ENCODE data around the gene HIC2.
"Not testable (repeated sequence)": the region's sequence is repeated elsewhere in the genome, so short reads cannot be mapped to it uniquely, and the experiment has no call there.

HIC2 gene

DNA sequence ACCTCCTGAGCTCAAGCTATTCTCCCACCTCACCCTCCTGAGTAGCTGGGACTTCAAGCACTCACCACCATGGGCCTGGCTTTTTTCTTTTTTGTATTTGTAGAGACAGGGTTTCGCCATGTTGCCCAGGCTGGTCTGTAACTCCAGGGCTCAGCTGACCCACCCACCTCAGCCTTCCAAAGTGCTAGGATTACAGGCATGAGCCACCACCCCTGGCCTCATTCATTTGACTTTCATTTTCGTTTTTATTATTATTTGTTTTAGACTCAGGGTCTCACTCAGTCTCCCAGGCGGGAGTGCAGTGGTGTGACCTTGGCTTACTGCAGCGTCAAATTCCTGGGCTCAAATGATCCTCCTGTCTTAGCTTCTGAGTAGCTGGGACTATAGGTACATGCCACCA lies 9.4 kb upstream of the HIC2 start:
- not testable (repeated sequence) for H3K4me1 ChIP-seq (ENCODE audit: control insufficient read depth, insufficient read depth, low read length); H3K4me3 ChIP-seq (ENCODE audit: low read length); H3K9ac ChIP-seq (ENCODE audit: low read length); H3K36me3 ChIP-seq (ENCODE audit: control insufficient read depth, insufficient read depth, low read length); H3K9me3 ChIP-seq (ENCODE audit: control insufficient read depth, low read length); H3K27me3 ChIP-seq (ENCODE audit: control insufficient read depth, insufficient read depth, low read length)

DNA sequence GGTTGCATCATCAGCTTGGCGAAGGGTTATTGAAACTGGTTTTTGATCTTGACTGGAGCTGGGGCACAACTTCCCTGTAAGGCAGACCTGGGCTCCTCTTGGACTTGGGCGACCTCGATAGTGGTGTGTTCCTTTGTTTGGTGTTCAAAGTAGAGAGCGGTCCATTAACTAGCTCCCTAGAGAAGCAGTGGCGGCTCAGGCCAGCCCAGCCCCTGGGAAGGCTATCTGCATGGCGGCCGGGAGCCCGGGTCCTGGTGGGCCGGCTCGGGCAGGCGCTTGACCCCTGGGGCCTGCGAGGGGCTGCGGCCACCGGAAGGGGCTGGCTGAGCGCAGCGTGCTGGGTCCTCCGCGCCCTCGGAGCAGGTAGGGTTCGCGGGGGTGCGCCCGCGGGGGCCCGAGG lies 796 bp upstream of the HIC2 start:
- H3K27me3 ChIP-seq (ENCODE audit: control insufficient read depth, insufficient read depth, low read length); H3K36me3 ChIP-seq (ENCODE audit: control insufficient read depth, insufficient read depth, low read length); H3K4me3 ChIP-seq (ENCODE audit: low read length); H3K9me3 ChIP-seq (ENCODE audit: control insufficient read depth, low read length); H3K9ac ChIP-seq (ENCODE audit: low read length); H3K4me1 ChIP-seq (ENCODE audit: control insufficient read depth, insufficient read depth, low read length): not testable (repeated sequence)

DNA sequence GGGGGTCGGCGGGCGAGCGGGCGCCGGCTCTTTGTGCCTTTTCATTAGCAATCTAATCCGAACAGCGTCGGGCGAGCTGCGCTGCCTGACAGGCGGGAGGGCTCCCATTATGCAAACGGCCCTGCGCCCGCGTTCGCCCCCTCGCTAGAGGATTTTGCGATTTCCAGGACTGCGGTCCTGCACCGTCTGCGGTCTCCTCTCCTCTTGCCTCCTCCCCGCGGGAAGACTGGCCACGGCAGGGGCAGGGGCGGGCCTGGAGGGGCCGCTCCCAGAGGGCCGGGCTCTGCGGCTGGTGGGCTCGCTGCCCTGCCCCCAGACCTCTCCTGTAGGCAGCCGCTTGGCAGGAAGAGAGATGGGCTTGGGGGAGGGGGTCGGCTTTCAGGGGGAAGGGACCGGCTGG lies 682 bp downstream of the HIC2 start:
- not testable (repeated sequence) for H3K4me1 ChIP-seq (ENCODE audit: control insufficient read depth, insufficient read depth, low read length); H3K9ac ChIP-seq (ENCODE audit: low read length); H3K36me3 ChIP-seq (ENCODE audit: control insufficient read depth, insufficient read depth, low read length); H3K27me3 ChIP-seq (ENCODE audit: control insufficient read depth, insufficient read depth, low read length); H3K4me3 ChIP-seq (ENCODE audit: low read length); H3K9me3 ChIP-seq (ENCODE audit: control insufficient read depth, low read length)

DNA sequence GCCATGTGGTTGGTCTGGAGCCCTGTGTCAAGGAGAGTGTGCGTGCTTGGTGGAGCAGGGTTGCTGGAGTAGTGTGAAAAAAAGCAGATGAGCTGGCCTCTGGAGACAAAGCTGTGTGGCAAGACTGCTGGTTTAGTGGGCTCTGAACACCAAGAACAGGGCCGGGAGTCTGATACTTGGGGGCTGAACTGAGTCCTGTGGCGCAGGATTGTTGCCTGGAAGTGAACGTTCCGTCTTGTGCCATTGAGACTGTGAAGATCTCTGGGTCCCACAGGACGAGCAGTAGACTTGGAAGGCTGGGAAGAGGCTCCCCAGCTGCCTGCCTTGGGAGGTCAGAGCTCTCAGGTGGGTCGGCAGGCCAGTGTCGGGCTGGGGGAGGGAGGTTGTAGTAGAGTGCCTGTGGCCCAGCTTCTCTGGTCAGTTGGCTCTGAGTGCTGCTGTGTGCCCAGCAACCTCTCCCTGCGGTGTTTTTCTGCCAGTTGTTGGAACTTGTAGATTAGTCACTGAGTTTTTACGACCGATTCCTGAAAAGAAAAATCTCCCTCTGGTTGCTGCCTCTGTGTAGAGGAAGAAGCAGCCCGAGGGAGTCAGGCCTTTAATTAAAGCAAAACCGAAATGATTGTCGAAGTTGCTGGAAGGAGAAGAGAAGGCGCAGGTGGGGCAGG lies 1.9 kb downstream of the HIC2 start:
- not testable (repeated sequence) for H3K36me3 ChIP-seq (ENCODE audit: control insufficient read depth, insufficient read depth, low read length); H3K9ac ChIP-seq (ENCODE audit: low read length); H3K9me3 ChIP-seq (ENCODE audit: control insufficient read depth, low read length); H3K27me3 ChIP-seq (ENCODE audit: control insufficient read depth, insufficient read depth, low read length); H3K4me1 ChIP-seq (ENCODE audit: control insufficient read depth, insufficient read depth, low read length); H3K4me3 ChIP-seq (ENCODE audit: low read length)

DNA sequence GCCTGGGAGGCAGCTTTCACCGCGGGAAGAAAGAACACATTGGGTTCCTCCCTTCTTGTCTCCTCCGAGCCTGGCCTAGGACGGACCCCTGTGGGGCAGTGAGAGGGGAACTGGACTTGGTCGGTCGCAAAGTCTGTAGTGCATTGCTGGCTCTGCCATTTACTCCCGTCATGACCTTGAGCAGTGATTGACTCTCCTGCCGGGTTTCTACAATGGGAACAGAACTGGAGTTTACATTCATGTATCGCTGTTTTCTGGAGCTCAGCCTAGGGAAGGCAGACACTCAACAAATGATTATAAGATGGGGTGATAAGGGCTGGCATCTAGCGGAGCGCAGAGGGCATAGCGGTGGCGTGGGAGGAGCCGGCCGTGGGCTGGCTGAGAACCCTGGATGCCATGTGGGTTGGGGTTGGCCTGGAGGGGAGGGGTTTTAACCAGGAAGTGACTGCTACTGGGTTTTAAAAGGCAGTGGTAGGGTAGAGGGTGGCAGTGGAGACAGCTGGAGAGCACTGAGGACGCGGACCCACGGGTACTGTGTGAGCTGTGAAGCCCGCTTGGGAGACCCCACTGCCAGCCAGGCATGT lies 3.1 kb downstream of the HIC2 start:
- not testable (repeated sequence) for H3K4me3 ChIP-seq (ENCODE audit: low read length); H3K27me3 ChIP-seq (ENCODE audit: control insufficient read depth, insufficient read depth, low read length); H3K36me3 ChIP-seq (ENCODE audit: control insufficient read depth, insufficient read depth, low read length); H3K9me3 ChIP-seq (ENCODE audit: control insufficient read depth, low read length); H3K4me1 ChIP-seq (ENCODE audit: control insufficient read depth, insufficient read depth, low read length); H3K9ac ChIP-seq (ENCODE audit: low read length)

DNA sequence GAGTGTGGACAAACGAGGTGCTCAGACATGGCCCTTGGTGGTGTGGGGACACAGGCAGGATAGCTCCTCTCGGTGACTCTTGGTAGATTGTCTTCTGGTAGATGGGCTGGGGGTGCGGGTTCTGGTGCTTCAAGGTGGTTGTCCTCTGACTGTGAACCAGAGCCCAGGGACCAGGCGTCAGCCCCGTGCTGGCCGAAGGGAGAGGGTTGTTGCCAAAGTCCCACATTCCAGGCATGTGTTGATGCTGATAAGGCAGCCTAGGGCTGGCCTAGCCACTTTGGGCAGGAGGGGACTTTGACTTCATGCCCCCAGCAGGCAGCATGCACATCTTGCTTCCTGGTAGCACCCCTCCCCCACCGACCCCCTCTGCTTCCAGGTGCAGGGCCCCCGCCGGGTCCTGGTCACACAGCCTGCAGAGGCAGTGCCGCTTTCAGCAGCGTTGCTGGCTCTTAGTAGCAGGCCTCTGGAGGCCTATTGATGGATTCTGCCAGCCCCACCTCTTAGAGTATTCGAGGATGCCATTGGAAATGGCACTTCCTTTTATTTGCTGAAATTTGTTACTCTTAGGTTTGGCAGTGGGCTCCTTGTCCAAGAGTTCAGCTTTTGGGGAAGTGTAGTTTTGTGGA lies 7.0 kb downstream of the HIC2 start:
- not testable (repeated sequence) for H3K36me3 ChIP-seq (ENCODE audit: control insufficient read depth, insufficient read depth, low read length); H3K27me3 ChIP-seq (ENCODE audit: control insufficient read depth, insufficient read depth, low read length); H3K4me3 ChIP-seq (ENCODE audit: low read length); H3K9ac ChIP-seq (ENCODE audit: low read length); H3K9me3 ChIP-seq (ENCODE audit: control insufficient read depth, low read length); H3K4me1 ChIP-seq (ENCODE audit: control insufficient read depth, insufficient read depth, low read length)

DNA sequence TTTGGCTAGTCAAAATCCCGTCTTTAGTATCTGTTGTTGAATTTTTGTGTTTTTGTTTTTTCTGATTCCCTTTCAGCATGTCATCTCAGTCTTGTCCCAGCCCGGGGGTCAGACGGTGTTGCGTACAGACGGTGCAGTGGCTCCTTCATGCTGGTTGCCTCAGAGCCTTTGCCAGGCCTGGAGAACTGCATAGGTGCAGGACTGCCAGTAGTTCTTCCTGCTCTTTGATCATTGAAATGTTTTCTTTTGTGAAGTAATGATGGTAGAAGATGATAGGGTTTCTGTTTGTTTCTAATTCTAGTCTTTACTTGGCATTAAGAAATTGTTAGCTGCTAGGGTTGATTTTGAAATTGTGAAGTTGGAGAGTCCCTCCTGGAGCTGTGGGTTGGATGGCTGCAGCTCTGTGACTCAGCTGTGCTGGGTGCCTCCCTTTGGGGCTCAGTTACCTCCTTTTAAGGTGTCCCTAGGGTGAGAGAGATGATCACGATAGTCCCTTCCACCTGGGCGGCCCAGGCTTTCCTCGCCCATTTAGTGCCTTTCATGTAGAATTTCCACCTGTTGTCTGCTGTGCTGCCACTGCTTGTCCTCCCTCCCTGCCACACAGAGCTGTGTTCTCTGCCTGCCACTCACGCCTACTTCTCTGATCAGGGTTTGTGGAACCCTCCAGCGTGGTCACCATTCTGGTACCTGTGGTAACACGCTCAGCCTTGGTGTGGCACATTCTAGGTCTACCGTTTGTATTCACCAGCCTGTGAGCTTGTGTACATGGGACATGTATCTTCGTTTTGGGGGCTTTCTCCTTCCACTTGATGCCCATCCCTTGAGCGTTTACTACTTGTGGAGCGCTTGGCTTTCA lies 17.4 kb downstream of the HIC2 start:
- H3K9ac ChIP-seq (ENCODE audit: low read length); H3K36me3 ChIP-seq (ENCODE audit: control insufficient read depth, insufficient read depth, low read length); H3K4me3 ChIP-seq (ENCODE audit: low read length); H3K9me3 ChIP-seq (ENCODE audit: control insufficient read depth, low read length); H3K27me3 ChIP-seq (ENCODE audit: control insufficient read depth, insufficient read depth, low read length); H3K4me1 ChIP-seq (ENCODE audit: control insufficient read depth, insufficient read depth, low read length): not testable (repeated sequence)

DNA sequence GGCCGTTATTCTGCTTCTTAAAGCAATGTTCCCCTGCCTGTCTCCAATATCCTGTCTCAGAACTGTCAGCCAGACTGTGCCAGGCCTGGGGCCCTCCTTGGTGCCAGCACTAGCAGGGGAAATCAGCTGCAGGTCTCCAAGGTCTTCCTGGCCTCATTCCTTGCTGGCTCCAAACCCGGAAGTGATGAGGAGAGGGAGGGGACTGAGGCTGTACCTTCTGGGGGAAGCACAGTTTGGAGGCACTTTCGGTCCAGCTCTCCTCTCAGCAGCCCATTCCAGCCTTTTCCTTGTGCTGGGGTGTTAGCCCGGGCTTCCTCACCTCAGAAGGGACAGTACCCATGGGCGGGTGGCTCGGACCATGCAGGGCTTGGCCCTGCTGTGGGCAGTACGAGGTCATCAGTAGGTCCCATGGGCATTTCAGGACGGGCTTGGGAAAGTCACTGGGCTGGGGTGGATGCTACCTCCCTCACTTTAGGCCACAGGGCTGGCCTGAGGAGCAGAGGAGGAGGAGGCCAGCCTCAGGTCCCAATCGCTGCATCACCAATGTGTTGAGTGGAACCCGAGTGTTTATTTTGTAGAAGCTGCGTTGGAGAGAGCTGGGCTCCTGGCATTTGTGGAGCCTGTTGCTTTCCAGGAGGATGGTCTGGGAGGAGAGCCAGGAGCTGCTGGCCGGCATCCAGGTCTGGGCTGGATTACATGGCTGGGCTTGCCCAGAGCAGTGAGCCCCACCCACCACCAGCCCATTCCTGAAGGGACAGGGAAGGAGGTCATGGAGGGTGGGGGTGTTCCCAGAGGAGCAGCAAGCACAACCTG lies 19.0 kb downstream of the HIC2 start:
- H3K36me3 ChIP-seq (ENCODE audit: control insufficient read depth, insufficient read depth, low read length); H3K27me3 ChIP-seq (ENCODE audit: control insufficient read depth, insufficient read depth, low read length); H3K4me3 ChIP-seq (ENCODE audit: low read length); H3K9me3 ChIP-seq (ENCODE audit: control insufficient read depth, low read length); H3K4me1 ChIP-seq (ENCODE audit: control insufficient read depth, insufficient read depth, low read length); H3K9ac ChIP-seq (ENCODE audit: low read length): not testable (repeated sequence)

DNA sequence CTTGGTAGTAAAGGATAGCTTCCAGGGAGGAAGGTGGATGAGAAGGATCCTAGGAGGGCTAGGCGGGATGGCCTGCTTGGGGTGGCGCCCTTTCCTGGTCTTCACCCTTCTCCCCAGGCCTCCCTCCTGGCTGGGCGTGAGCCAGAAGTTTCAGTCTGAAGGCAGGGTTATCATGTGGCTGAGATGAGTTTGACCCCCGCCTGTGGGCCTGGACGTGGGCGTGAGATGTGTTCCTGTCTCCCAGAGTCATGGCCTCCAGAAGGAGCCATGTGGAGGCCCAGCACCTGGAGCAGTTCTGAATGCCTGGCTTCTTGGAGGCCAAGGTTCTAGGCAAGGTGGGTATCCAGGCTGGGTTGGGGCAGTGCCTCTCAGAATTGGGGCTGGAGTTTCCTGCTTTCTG lies 20.8 kb downstream of the HIC2 start:
- not testable (repeated sequence) for H3K36me3 ChIP-seq (ENCODE audit: control insufficient read depth, insufficient read depth, low read length); H3K27me3 ChIP-seq (ENCODE audit: control insufficient read depth, insufficient read depth, low read length); H3K4me1 ChIP-seq (ENCODE audit: control insufficient read depth, insufficient read depth, low read length); H3K9ac ChIP-seq (ENCODE audit: low read length); H3K4me3 ChIP-seq (ENCODE audit: low read length); H3K9me3 ChIP-seq (ENCODE audit: control insufficient read depth, low read length)

DNA sequence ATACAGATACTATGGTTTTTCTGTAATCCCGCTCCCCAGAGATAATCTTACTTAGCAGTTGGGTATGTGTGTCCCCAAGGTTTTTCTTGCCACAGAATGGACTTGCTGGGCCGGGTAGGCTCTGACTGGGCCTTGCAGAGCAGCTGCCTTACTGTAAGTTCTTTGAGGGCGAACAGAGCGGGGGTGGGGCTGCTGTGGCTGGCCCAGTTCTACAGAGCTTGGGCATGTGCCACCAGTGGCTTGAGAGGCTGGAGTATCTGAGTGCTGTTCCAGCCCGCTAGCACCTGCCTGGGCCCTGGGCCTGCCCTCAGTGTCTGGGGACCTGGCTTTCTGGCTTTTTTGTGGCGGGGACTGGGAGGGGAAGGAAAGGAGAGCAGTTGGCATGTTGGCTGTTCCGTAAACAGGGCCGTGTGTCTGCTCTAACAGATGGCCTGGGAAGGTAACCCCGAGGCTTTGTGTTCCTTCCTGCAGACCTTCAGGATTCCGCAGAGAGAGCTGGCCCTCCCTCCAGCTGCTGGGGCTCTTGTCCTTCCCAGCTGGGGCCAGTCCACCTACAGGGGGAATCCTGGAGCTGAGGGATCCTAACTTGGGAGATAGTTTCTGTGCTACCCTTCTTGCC lies 23.0 kb downstream of the HIC2 start:
- not testable (repeated sequence) for H3K9ac ChIP-seq (ENCODE audit: low read length); H3K36me3 ChIP-seq (ENCODE audit: control insufficient read depth, insufficient read depth, low read length); H3K4me1 ChIP-seq (ENCODE audit: control insufficient read depth, insufficient read depth, low read length); H3K27me3 ChIP-seq (ENCODE audit: control insufficient read depth, insufficient read depth, low read length); H3K4me3 ChIP-seq (ENCODE audit: low read length); H3K9me3 ChIP-seq (ENCODE audit: control insufficient read depth, low read length)

DNA sequence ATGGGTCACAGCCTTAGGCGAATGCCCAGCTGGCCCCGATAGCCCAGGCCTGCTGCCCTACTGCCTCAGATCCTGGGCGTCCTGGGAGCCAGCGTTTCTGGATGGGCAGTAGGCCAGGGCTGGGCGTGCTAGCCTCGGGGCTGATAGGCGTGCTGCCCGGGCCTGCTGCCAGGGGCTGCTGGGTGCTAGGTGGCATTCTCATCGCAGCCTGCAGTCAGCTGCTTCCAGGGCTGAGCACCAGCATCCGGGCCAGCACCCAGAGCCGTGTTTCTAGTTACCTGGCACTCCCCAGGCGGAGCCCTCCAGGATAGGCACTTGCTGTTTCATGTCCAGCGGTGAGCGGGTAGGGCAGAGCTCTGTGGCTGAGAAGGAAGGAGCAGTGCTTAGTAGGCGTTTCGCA lies 23.5 kb downstream of the HIC2 start:
- H3K4me1 ChIP-seq (ENCODE audit: control insufficient read depth, insufficient read depth, low read length) = not testable (repeated sequence)

More for the DNA sequence above, 23.5 kb downstream of the HIC2 start:
- H3K4me3 ChIP-seq (ENCODE audit: low read length); H3K36me3 ChIP-seq (ENCODE audit: control insufficient read depth, insufficient read depth, low read length); H3K9me3 ChIP-seq (ENCODE audit: control insufficient read depth, low read length); H3K27me3 ChIP-seq (ENCODE audit: control insufficient read depth, insufficient read depth, low read length); H3K9ac ChIP-seq (ENCODE audit: low read length): not testable (repeated sequence)
